ENCODE results near the gene ERC2.

ERC2 gene

GRCh38 chr3:55692295-55692956, 775.8 kb downstream of the ERC2 start:
- H3K36me3 ChIP-seq (ENCODE audit: insufficient read depth, low read length): no peaks in the 10 kb centered on the region
- H3K4me3 ChIP-seq (ENCODE audit: low read depth in 1 of 2, low read length in 2 of 2): no peak overlapping the region
- no peak overlapping the region for H3K9ac ChIP-seq (ENCODE audit: low read length)
- no peaks in the 10 kb centered on the region for H3K9me3 ChIP-seq (ENCODE audit: low read length)
- no peak overlapping the region for H3K27ac ChIP-seq (ENCODE audit: low read depth, low read length)
- no peaks in the 10 kb centered on the region for H3K27me3 ChIP-seq (ENCODE audit: control insufficient read depth in 1 of 2, insufficient read depth in 2 of 2, low read length in 2 of 2)
- peaks cover 4% of the 10 kb centered on the region for H3K4me1 ChIP-seq (ENCODE audit: insufficient read depth, low read length)

- Histone ChIP-seq H3K9me3 (ENCODE audit: low read length) (no peaks in the 10 kb centered on the region), H3K9ac (ENCODE audit: low read length) (no peak overlapping the region), H3K27ac (ENCODE audit: low read depth, low read length) (no peak overlapping the region), H3K4me3 (ENCODE audit: low read depth in 1 of 2, low read length in 2 of 2) (no peak overlapping the region), H3K4me1 (ENCODE audit: insufficient read depth, low read length) (peaks cover 4% of the 10 kb centered on the region), H3K27me3 (ENCODE audit: control insufficient read depth in 1 of 2, insufficient read depth in 2 of 2, low read length in 2 of 2) (no peaks in the 10 kb centered on the region), H3K36me3 (ENCODE audit: insufficient read depth, low read length) (no peaks in the 10 kb centered on the region)
Observed at GRCh38 chr3:55691141-55691540, 777.1 kb downstream of the ERC2 start.

- Histone ChIP-seq H3K4me1 (ENCODE audit: insufficient read depth, low read length) (peaks cover 4% of the 10 kb centered on the region), H3K9me3 (ENCODE audit: low read length) (no peaks in the 10 kb centered on the region), H3K36me3 (ENCODE audit: insufficient read depth, low read length) (no peaks in the 10 kb centered on the region), H3K4me3 (ENCODE audit: low read depth in 1 of 2, low read length in 2 of 2) (no peak overlapping the region), H3K9ac (ENCODE audit: low read length) (no peak overlapping the region), H3K27me3 (ENCODE audit: control insufficient read depth in 1 of 2, insufficient read depth in 2 of 2, low read length in 2 of 2) (no peaks in the 10 kb centered on the region), H3K27ac (ENCODE audit: low read depth, low read length) (no peak overlapping the region)
Observed at GRCh38 chr3:55690726-55691125, 777.5 kb downstream of the ERC2 start.

GRCh38 chr3:55690177-55690576, 778.1 kb downstream of the ERC2 start:
- H3K36me3 ChIP-seq (ENCODE audit: insufficient read depth, low read length): no peaks in the 10 kb centered on the region
- H3K9ac ChIP-seq (ENCODE audit: low read length): no peak overlapping the region
- H3K4me3 ChIP-seq (ENCODE audit: low read depth in 1 of 2, low read length in 2 of 2): no peak overlapping the region
- no peaks in the 10 kb centered on the region for H3K9me3 ChIP-seq (ENCODE audit: low read length)
- H3K27ac ChIP-seq (ENCODE audit: low read depth, low read length): no peak overlapping the region
- H3K27me3 ChIP-seq (ENCODE audit: control insufficient read depth in 1 of 2, insufficient read depth in 2 of 2, low read length in 2 of 2): no peaks in the 10 kb centered on the region
- H3K4me1 ChIP-seq (ENCODE audit: insufficient read depth, low read length): peaks cover 4% of the 10 kb centered on the region

- Histone ChIP-seq H3K9ac (ENCODE audit: low read length) (no peak overlapping the region), H3K27ac (ENCODE audit: low read depth, low read length) (no peak overlapping the region), H3K9me3 (ENCODE audit: low read length) (no peaks in the 10 kb centered on the region), H3K4me1 (ENCODE audit: insufficient read depth, low read length) (peaks cover 2% of the 10 kb centered on the region), H3K4me3 (ENCODE audit: low read depth in 1 of 2, low read length in 2 of 2) (no peak overlapping the region), H3K27me3 (ENCODE audit: control insufficient read depth in 1 of 2, insufficient read depth in 2 of 2, low read length in 2 of 2) (no peaks in the 10 kb centered on the region), H3K36me3 (ENCODE audit: insufficient read depth, low read length) (no peaks in the 10 kb centered on the region)
Observed at GRCh38 chr3:55688154-55688553, 780.1 kb downstream of the ERC2 start.

GRCh38 chr3:55687526-55687925, 780.7 kb downstream of the ERC2 start:
- Histone ChIP-seq H3K27me3 (ENCODE audit: control insufficient read depth in 1 of 2, insufficient read depth in 2 of 2, low read length in 2 of 2) (no peaks in the 10 kb centered on the region), H3K4me3 (ENCODE audit: low read depth in 1 of 2, low read length in 2 of 2) (no peak overlapping the region), H3K4me1 (ENCODE audit: insufficient read depth, low read length) (no peaks in the 10 kb centered on the region), H3K9me3 (ENCODE audit: low read length) (no peaks in the 10 kb centered on the region), H3K9ac (ENCODE audit: low read length) (no peak overlapping the region), H3K27ac (ENCODE audit: low read depth, low read length) (no peak overlapping the region), H3K36me3 (ENCODE audit: insufficient read depth, low read length) (no peaks in the 10 kb centered on the region)

GRCh38 chr3:55686426-55687254, 781.6 kb downstream of the ERC2 start:
- Histone ChIP-seq H3K9me3 (ENCODE audit: low read length) (no peaks in the 10 kb centered on the region), H3K4me1 (ENCODE audit: insufficient read depth, low read length) (no peaks in the 10 kb centered on the region), H3K27ac (ENCODE audit: low read depth, low read length) (no peak overlapping the region), H3K27me3 (ENCODE audit: control insufficient read depth in 1 of 2, insufficient read depth in 2 of 2, low read length in 2 of 2) (no peaks in the 10 kb centered on the region), H3K9ac (ENCODE audit: low read length) (no peak overlapping the region), H3K36me3 (ENCODE audit: insufficient read depth, low read length) (no peaks in the 10 kb centered on the region), H3K4me3 (ENCODE audit: low read depth in 1 of 2, low read length in 2 of 2) (no peak overlapping the region)

- Histone ChIP-seq H3K9ac (ENCODE audit: low read length) (no peak overlapping the region), H3K4me3 (ENCODE audit: low read depth in 1 of 2, low read length in 2 of 2) (no peak overlapping the region), H3K27me3 (ENCODE audit: control insufficient read depth in 1 of 2, insufficient read depth in 2 of 2, low read length in 2 of 2) (no peaks in the 10 kb centered on the region), H3K36me3 (ENCODE audit: insufficient read depth, low read length) (no peaks in the 10 kb centered on the region), H3K27ac (ENCODE audit: low read depth, low read length) (no peak overlapping the region), H3K9me3 (ENCODE audit: low read length) (no peaks in the 10 kb centered on the region), H3K4me1 (ENCODE audit: insufficient read depth, low read length) (no peaks in the 10 kb centered on the region)
Observed at GRCh38 chr3:55683666-55684270, 784.5 kb downstream of the ERC2 start.

GRCh38 chr3:55682461-55682860, 785.8 kb downstream of the ERC2 start:
- Histone ChIP-seq H3K9me3 (ENCODE audit: low read length) (no peaks in the 10 kb centered on the region), H3K9ac (ENCODE audit: low read length) (no peak overlapping the region), H3K4me1 (ENCODE audit: insufficient read depth, low read length) (no peaks in the 10 kb centered on the region), H3K36me3 (ENCODE audit: insufficient read depth, low read length) (no peaks in the 10 kb centered on the region), H3K27me3 (ENCODE audit: control insufficient read depth in 1 of 2, insufficient read depth in 2 of 2, low read length in 2 of 2) (no peaks in the 10 kb centered on the region), H3K27ac (ENCODE audit: low read depth, low read length) (no peak overlapping the region), H3K4me3 (ENCODE audit: low read depth in 1 of 2, low read length in 2 of 2) (no peak overlapping the region)

GRCh38 chr3:55678546-55679216, 789.6 kb downstream of the ERC2 start:
- no peak overlapping the region for H3K9ac ChIP-seq (ENCODE audit: low read length)
- no peak overlapping the region for H3K4me3 ChIP-seq (ENCODE audit: low read depth in 1 of 2, low read length in 2 of 2)
- H3K9me3 ChIP-seq (ENCODE audit: low read length): no peaks in the 10 kb centered on the region
- H3K36me3 ChIP-seq (ENCODE audit: insufficient read depth, low read length): no peaks in the 10 kb centered on the region
- no peaks in the 10 kb centered on the region for H3K27me3 ChIP-seq (ENCODE audit: control insufficient read depth in 1 of 2, insufficient read depth in 2 of 2, low read length in 2 of 2)
- H3K27ac ChIP-seq (ENCODE audit: low read depth, low read length): no peak overlapping the region
- no peaks in the 10 kb centered on the region for H3K4me1 ChIP-seq (ENCODE audit: insufficient read depth, low read length)

- Histone ChIP-seq H3K36me3 (ENCODE audit: insufficient read depth, low read length) (no peaks in the 10 kb centered on the region), H3K9me3 (ENCODE audit: low read length) (no peaks in the 10 kb centered on the region), H3K4me3 (ENCODE audit: low read depth in 1 of 2, low read length in 2 of 2) (no peak overlapping the region), H3K4me1 (ENCODE audit: insufficient read depth, low read length) (no peaks in the 10 kb centered on the region), H3K27ac (ENCODE audit: low read depth, low read length) (no peak overlapping the region), H3K27me3 (ENCODE audit: control insufficient read depth in 1 of 2, insufficient read depth in 2 of 2, low read length in 2 of 2) (no peaks in the 10 kb centered on the region), H3K9ac (ENCODE audit: low read length) (no peak overlapping the region)
Observed at GRCh38 chr3:55676643-55677042, 791.6 kb downstream of the ERC2 start.

Measured in muscle layer of colon (tissue), 2 donors.